WERI-Rb-1 (cell line): Measurements from ENCODE around the gene TSHR.

Experiments
- DNase-seq: peaks from one replicate; pipeline ENCODE4 v3.0.0-alpha.2; 2020
- H3K27ac ChIP-seq: fragments of 250-450 bp; sonication (Bioruptor Pico); 2 replicates; pipeline ENCODE4 v1.5.1; 2020; ENCODE audit warnings: mild to moderate bottlenecking, moderate library complexity
- H3K27me3 ChIP-seq: fragments of 250-450 bp; sonication (Bioruptor Pico); 2 replicates; pipeline ENCODE4 v1.5.1; 2021; ENCODE audit warnings: mild to moderate bottlenecking, low read depth, moderate library complexity; ENCODE audit not compliant: insufficient read depth, severe bottlenecking
- H3K36me3 ChIP-seq: fragments of 250-450 bp; sonication (Bioruptor Pico); 2 replicates; pipeline ENCODE4 v1.5.1; 2020; ENCODE audit warnings: mild to moderate bottlenecking, moderate library complexity
- H3K4me3 ChIP-seq: 2 replicates; pipeline ENCODE4 v1.5.1; 2011; ENCODE audit warnings: low read depth, mild to moderate bottlenecking, control low read depth, low read length
- H3K9me3 ChIP-seq: fragments of 250-450 bp; sonication (Bioruptor Pico); 2 replicates; pipeline ENCODE4 v1.5.1; 2021; ENCODE audit warnings: mild to moderate bottlenecking, moderate library complexity; ENCODE audit not compliant: severe bottlenecking
- TF ChIP-seq, protein P1 (sequence below): IDR thresholded peaks from 2 replicates; pipeline ENCODE4 v1.5.1; 2011; ENCODE audit warnings: low read depth, mild to moderate bottlenecking, control low read depth, inconsistent platforms, low read length

Gene TSHR

GRCh38 chr14:81070511-81070910 is 115.1 kb downstream of the TSHR start:
- no peaks in the 10 kb centered on the region for H3K27me3 ChIP-seq
- H3K27ac ChIP-seq = no peak overlapping the region
- no peak overlapping the region for H3K4me3 ChIP-seq
- H3K36me3 ChIP-seq = no peaks in the 10 kb centered on the region
- TF ChIP-seq, protein P1, sequence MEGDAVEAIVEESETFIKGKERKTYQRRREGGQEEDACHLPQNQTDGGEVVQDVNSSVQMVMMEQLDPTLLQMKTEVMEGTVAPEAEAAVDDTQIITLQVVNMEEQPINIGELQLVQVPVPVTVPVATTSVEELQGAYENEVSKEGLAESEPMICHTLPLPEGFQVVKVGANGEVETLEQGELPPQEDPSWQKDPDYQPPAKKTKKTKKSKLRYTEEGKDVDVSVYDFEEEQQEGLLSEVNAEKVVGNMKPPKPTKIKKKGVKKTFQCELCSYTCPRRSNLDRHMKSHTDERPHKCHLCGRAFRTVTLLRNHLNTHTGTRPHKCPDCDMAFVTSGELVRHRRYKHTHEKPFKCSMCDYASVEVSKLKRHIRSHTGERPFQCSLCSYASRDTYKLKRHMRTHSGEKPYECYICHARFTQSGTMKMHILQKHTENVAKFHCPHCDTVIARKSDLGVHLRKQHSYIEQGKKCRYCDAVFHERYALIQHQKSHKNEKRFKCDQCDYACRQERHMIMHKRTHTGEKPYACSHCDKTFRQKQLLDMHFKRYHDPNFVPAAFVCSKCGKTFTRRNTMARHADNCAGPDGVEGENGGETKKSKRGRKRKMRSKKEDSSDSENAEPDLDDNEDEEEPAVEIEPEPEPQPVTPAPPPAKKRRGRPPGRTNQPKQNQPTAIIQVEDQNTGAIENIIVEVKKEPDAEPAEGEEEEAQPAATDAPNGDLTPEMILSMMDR = no peak
- no peak for DNase-seq
- H3K9me3 ChIP-seq = peaks cover 3% of the 10 kb centered on the region

DNA sequence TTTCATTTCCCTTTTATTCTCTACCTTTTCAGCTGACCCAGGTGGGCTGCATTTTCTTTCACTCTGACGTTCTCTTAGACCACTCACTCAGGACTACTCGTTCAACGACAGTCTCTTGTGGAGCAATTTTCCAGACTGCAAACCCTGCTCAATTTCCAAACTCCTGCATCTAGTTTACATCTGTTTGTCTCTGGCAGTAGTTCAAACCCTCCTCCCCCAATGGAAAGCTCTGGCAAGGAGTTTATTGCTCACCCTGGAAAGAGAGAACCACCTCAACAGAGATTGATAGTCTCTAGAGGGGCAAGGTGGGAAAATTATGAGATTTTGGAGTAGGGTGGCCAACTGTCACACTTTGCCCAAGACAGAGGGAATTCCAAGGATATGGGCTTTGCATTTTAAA is 130.2 kb downstream of the TSHR start:
- Histone ChIP-seq H3K36me3 (no peaks in the 10 kb centered on the region), H3K27ac (no peak overlapping the region), H3K27me3 (no peaks in the 10 kb centered on the region), H3K4me3 (no peak overlapping the region), H3K9me3 (no peaks in the 10 kb centered on the region)
- DNase-seq = no peak
- TF ChIP-seq, protein P1 = no peak

DNA sequence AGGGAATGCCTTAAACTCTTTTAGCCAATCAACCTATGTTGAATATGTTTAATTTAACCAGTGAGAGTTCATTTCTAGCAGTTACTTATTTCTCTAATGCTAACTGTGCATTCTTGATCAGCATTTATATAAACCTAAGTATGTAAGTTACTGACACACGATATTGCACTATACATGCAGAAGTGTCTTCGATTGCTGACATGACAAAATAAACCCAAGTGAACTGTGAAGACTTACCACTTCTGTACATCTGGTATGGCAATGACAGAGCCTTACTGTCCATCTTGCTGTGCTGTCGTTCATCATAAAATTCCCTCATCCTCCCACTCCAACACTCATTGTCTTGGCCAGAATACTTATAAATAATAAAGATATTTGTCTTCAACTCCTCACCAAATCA is 131.8 kb downstream of the TSHR start:
- no peak for DNase-seq
- Histone ChIP-seq H3K4me3 (no peak overlapping the region), H3K27ac (no peak overlapping the region), H3K9me3 (no peaks in the 10 kb centered on the region), H3K36me3 (no peaks in the 10 kb centered on the region), H3K27me3 (no peaks in the 10 kb centered on the region)
- TF ChIP-seq, protein P1 = no peak

DNA sequence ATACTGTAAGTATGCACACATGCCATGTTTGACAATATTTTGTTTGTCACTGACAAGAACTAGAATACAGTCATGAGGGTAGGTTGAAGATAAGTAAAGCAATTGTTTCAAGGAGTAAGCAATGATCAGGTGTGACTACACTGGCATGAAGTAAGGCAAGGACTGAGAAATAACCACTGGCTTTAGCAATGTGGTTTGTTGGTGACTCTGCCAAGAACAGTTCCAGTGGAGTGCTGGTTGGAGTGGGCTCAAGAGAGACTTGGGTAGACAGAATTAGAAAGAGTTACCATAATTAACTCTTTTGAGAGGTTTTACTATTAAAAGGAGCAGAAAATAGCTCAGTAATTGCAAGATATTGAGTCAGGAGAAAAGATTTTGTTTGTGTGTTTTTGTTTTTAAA is 135.7 kb downstream of the TSHR start:
- no peak overlapping the region for H3K4me3 ChIP-seq
- no peaks in the 10 kb centered on the region for H3K36me3 ChIP-seq
- DNase-seq = no peak
- no peaks in the 10 kb centered on the region for H3K9me3 ChIP-seq
- no peak overlapping the region for H3K27ac ChIP-seq
- H3K27me3 ChIP-seq = no peaks in the 10 kb centered on the region
- TF ChIP-seq, protein P1 = no peak

DNA sequence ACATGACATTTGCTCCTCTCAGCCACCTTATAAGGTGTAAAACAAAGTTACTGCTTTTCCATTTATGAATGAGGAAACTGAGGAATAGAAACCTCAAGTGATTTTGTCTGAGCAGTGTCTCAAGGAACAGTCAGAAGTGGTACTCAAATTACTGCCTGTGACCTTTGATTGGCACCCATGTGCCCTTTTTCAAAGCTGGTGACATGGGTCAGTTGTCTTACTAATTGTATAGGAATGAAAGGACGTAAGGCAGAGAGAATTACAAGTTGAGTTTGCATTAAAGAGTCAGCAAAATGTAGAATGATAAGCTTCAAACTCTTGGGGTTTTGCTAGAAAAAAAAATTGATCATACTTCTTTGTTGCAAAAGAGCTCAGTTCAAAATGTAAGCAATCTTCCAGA is 136.2 kb downstream of the TSHR start:
- no peaks in the 10 kb centered on the region for H3K27me3 ChIP-seq
- H3K36me3 ChIP-seq = no peaks in the 10 kb centered on the region
- no peak overlapping the region for H3K27ac ChIP-seq
- TF ChIP-seq, protein P1 = no peak
- no peak for DNase-seq
- H3K4me3 ChIP-seq = no peak overlapping the region
- H3K9me3 ChIP-seq = no peaks in the 10 kb centered on the region

- TF ChIP-seq, protein P1 = no peak
- H3K27ac ChIP-seq = no peak overlapping the region
- H3K36me3 ChIP-seq = no peaks in the 10 kb centered on the region
- H3K9me3 ChIP-seq = no peaks in the 10 kb centered on the region
- H3K27me3 ChIP-seq = no peaks in the 10 kb centered on the region
- no peak overlapping the region for H3K4me3 ChIP-seq
- DNase-seq = no peak
These were observed 138.2 kb downstream of the TSHR start for GRCh38 chr14:81093651-81094050.
